ENCODE measurements around the gene C16orf87. TPM values are rescaled to one million over a fixed set of nuclear protein-coding genes. Genes with fewer than 3 reads are reported as not detected.

C16orf87 gene
- total RNA-seq, 1 donor from 2014 or later, result 25.0 TPM

DNA sequence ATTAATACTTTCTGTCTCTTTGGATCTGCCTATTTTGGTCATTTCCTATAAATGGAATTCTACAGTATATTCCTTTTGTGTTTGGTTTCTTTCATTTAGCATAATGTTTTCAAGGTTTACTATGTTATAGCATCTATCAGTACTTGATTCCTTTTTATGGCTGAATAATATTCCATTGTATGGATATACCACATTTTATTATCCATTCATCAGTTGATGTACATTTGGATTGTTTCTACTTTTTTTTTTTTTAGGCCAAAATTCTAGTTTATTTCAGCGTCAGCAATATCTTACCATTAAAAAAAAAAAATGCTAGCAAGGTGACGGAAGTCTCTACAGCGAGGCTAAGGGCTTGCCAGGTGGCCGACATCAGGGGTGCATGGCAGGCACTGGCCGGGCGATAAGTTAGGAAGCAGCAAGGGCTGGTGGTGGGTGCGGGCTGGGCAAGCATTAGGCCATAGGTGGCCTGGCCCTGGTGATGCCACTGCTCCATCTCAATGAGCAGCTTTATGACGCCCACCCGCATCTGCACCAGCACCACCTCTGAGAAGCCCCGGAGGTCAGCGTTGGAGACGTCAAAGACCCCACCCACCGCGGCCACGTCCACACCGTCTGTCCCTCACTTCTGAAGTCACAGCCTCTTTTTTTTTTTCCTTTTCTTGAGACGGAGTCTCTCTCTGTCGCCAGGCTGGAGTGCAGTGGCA lies 11.4 kb upstream of the C16orf87 start:
- Mint-ChIP-seq H3K27ac (ENCODE audit: unreplicated experiment) (no peak overlapping the region), H3K4me3 (ENCODE audit: unreplicated experiment) (no peak overlapping the region), H3K4me1 (ENCODE audit: low read depth, unreplicated experiment) (no peaks in the 10 kb centered on the region), H3K9me3 (ENCODE audit: unreplicated experiment) (no peaks in the 10 kb centered on the region), H3K36me3 (ENCODE audit: low read depth, unreplicated experiment) (no peaks in the 10 kb centered on the region), H3K27me3 (ENCODE audit: low read depth, unreplicated experiment) (no peaks in the 10 kb centered on the region)
- no peak overlapping the region for H3K9ac ChIP-seq (ENCODE audit: low read length)
- no peak for FAIRE-seq
- H3K27ac ChIP-seq (ENCODE audit: low read depth, low read length), result no peak overlapping the region
- no peak for TF ChIP-seq EZH2 (IDR thresholded peaks at IDR 0.05; ENCODE audit: insufficient read depth, low read length)
- TF ChIP-seq, protein P1, sequence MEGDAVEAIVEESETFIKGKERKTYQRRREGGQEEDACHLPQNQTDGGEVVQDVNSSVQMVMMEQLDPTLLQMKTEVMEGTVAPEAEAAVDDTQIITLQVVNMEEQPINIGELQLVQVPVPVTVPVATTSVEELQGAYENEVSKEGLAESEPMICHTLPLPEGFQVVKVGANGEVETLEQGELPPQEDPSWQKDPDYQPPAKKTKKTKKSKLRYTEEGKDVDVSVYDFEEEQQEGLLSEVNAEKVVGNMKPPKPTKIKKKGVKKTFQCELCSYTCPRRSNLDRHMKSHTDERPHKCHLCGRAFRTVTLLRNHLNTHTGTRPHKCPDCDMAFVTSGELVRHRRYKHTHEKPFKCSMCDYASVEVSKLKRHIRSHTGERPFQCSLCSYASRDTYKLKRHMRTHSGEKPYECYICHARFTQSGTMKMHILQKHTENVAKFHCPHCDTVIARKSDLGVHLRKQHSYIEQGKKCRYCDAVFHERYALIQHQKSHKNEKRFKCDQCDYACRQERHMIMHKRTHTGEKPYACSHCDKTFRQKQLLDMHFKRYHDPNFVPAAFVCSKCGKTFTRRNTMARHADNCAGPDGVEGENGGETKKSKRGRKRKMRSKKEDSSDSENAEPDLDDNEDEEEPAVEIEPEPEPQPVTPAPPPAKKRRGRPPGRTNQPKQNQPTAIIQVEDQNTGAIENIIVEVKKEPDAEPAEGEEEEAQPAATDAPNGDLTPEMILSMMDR (IDR thresholded peaks at IDR 0.05; ENCODE audit: insufficient read depth, low read depth, low read length), result no peak
- no peaks in the 10 kb centered on the region for H3K79me2 ChIP-seq (ENCODE audit: insufficient read depth, low read length)
- H3K4me3 ChIP-seq (ENCODE audit: insufficient read depth, low read depth, low read length), result no peak overlapping the region
- H3K4me1 ChIP-seq (ENCODE audit: insufficient read depth, low read length), result no peaks in the 10 kb centered on the region
- no peaks in the 10 kb centered on the region for H3K9me3 ChIP-seq (ENCODE audit: insufficient read depth, low read depth, low read length)
- no peaks in the 10 kb centered on the region for H3K27me3 ChIP-seq (ENCODE audit: insufficient read depth, low read length)
- H4K20me1 ChIP-seq (ENCODE audit: insufficient read depth, low read length), result no peaks in the 10 kb centered on the region
- DNase-seq (ENCODE audit: low read depth), result no peak
- H3K4me2 ChIP-seq (ENCODE audit: low read length), result no peak overlapping the region
- H2AFZ ChIP-seq (ENCODE audit: low read depth, low read length), result no peak overlapping the region
- H3K36me3 ChIP-seq (ENCODE audit: insufficient read depth, low read length), result no peaks in the 10 kb centered on the region

DNA sequence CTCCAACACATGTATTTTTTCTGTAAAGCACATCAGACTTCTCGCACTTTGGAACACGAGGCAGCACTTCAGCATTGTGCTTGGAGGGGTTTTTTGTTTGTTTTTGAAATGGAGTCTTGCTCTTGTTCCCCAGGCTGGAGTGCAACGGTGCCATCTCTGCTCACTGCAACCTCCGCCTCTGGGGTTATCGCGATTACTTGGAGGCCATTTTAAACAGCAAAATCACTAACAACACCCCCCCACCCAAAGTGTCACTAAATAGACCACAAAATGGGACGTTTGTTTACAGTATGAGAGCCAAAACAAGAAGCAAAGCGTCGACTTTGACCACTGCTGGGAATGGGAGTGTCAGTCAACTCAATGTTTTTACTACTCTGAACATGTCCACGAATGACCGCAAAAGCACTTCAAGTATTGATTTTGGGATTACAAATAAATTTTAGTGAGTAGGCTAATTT lies 9.0 kb upstream of the C16orf87 start:
- Histone ChIP-seq H3K79me2 (ENCODE audit: insufficient read depth, low read length) (no peaks in the 10 kb centered on the region), H3K27me3 (ENCODE audit: insufficient read depth, low read length) (no peaks in the 10 kb centered on the region), H3K4me2 (ENCODE audit: low read length) (no peak overlapping the region), H3K4me1 (ENCODE audit: insufficient read depth, low read length) (no peaks in the 10 kb centered on the region), H3K9me3 (ENCODE audit: insufficient read depth, low read depth, low read length) (no peaks in the 10 kb centered on the region), H3K36me3 (ENCODE audit: insufficient read depth, low read length) (no peaks in the 10 kb centered on the region), H3K9ac (ENCODE audit: low read length) (no peak overlapping the region), H3K4me3 (ENCODE audit: insufficient read depth, low read depth, low read length) (no peak overlapping the region), H2AFZ (ENCODE audit: low read depth, low read length) (no peak overlapping the region), H3K27ac (ENCODE audit: low read depth, low read length) (no peak overlapping the region), H4K20me1 (ENCODE audit: insufficient read depth, low read length) (no peaks in the 10 kb centered on the region)
- no peak for FAIRE-seq
- DNase-seq (ENCODE audit: low read depth), result no peak
- TF ChIP-seq EZH2 (IDR thresholded peaks at IDR 0.05; ENCODE audit: insufficient read depth, low read length), result no peak
- TF ChIP-seq, protein P1 (IDR thresholded peaks at IDR 0.05; ENCODE audit: insufficient read depth, low read depth, low read length), result no peak
- H3K27me3 Mint-ChIP-seq (ENCODE audit: low read depth, unreplicated experiment), result no peaks in the 10 kb centered on the region
- H3K4me1 Mint-ChIP-seq (ENCODE audit: low read depth, unreplicated experiment), result no peaks in the 10 kb centered on the region
- H3K27ac Mint-ChIP-seq (ENCODE audit: unreplicated experiment), result no peak overlapping the region
- H3K4me3 Mint-ChIP-seq (ENCODE audit: unreplicated experiment), result no peak overlapping the region
- no peaks in the 10 kb centered on the region for H3K36me3 Mint-ChIP-seq (ENCODE audit: low read depth, unreplicated experiment)
- no peaks in the 10 kb centered on the region for H3K9me3 Mint-ChIP-seq (ENCODE audit: unreplicated experiment)

All from astrocyte (in vitro differentiated cells and primary cell).